Measurements from ENCODE around the gene ZNF638.
A peak's percentile ranks its signal among the peaks of the same experiment; 100 is the strongest.

Gene ZNF638

GRCh38 chr2:71362447-71362846 lies 30.9 kb downstream of the ZNF638 start:
- Histone ChIP-seq H3K9me3 (ENCODE audit: control insufficient read depth, low read length) (no peaks in the 10 kb centered on the region), H3K4me1 (ENCODE audit: control insufficient read depth, insufficient read depth, low read depth, low read length) (no peaks in the 10 kb centered on the region), H3K9ac (ENCODE audit: low read length) (no peak overlapping the region), H2AFZ (ENCODE audit: low read depth, low read length) (no peak overlapping the region), H3K23ac (ENCODE audit: low read length in 2 of 2) (no peak overlapping the region), H4K8ac (ENCODE audit: low read length) (no peak overlapping the region), H2BK120ac (ENCODE audit: low read depth, low read length) (no peak overlapping the region), H3K18ac (ENCODE audit: low read depth in 1 of 2, low read length in 2 of 2) (no peak overlapping the region), H2AK5ac (ENCODE audit: low read length, severe bottlenecking) (no peak overlapping the region), H3K4me3 (ENCODE audit: insufficient read depth in 1 of 2, low read depth in 1 of 2, low read length in 2 of 2) (no peak overlapping the region), H4K91ac (ENCODE audit: low read length) (no peak overlapping the region), H3K79me1 (replicated peaks; ENCODE audit: low read length, poor library complexity, severe bottlenecking) (peaks cover 22% of the 10 kb centered on the region), H3K4me2 (ENCODE audit: low read length, poor library complexity, severe bottlenecking) (no peak overlapping the region), H3K27me3 (ENCODE audit: control insufficient read depth in 1 of 2, insufficient read depth in 1 of 2, low read length in 2 of 2) (no peaks in the 10 kb centered on the region), H3K36me3 (ENCODE audit: control insufficient read depth in 1 of 2, insufficient read depth in 2 of 2, low read depth in 1 of 2, low read length in 2 of 2) (peaks cover 20 to 98% of the 10 kb centered on the region in 2 experiments), H3K27ac (ENCODE audit: low read length, poor library complexity, severe bottlenecking) (no peak overlapping the region), H2BK12ac (ENCODE audit: low read length in 2 of 2) (no peak overlapping the region), H3K4ac (ENCODE audit: low read depth in 1 of 2, low read length in 2 of 2) (no peak overlapping the region), H2BK5ac (ENCODE audit: low read depth, low read length, poor library complexity, severe bottlenecking) (no peak overlapping the region), H2BK15ac (ENCODE audit: low read depth, poor library complexity, severe bottlenecking) (no peak overlapping the region), H3K14ac (ENCODE audit: low read length in 2 of 2) (no peak overlapping the region)
- 100% methylated on average over 2 of the region's 2 CpGs for WGBS
- DNase-seq = no peak

- Histone ChIP-seq H3K27me3 (ENCODE audit: control insufficient read depth in 1 of 2, insufficient read depth in 1 of 2, low read length in 2 of 2) (no peaks in the 10 kb centered on the region), H2BK12ac (ENCODE audit: low read length in 2 of 2) (no peak overlapping the region), H2AK5ac (ENCODE audit: low read length, severe bottlenecking) (no peak overlapping the region), H3K4me1 (ENCODE audit: control insufficient read depth, insufficient read depth, low read depth, low read length) (peaks cover 2% of the 10 kb centered on the region), H2BK5ac (ENCODE audit: low read depth, low read length, poor library complexity, severe bottlenecking) (no peak overlapping the region), H2BK120ac (ENCODE audit: low read depth, low read length) (no peak overlapping the region), H3K4me2 (ENCODE audit: low read length, poor library complexity, severe bottlenecking) (no peak overlapping the region), H3K79me1 (replicated peaks; ENCODE audit: low read length, poor library complexity, severe bottlenecking) (peaks cover 21% of the 10 kb centered on the region), H4K91ac (ENCODE audit: low read length) (no peak overlapping the region), H2BK15ac (ENCODE audit: low read depth, poor library complexity, severe bottlenecking) (no peak overlapping the region), H3K27ac (ENCODE audit: low read length, poor library complexity, severe bottlenecking) (no peak overlapping the region), H3K9me3 (ENCODE audit: control insufficient read depth, low read length) (no peaks in the 10 kb centered on the region), H4K8ac (ENCODE audit: low read length) (no peak overlapping the region), H3K23ac (ENCODE audit: low read length in 2 of 2) (no peak overlapping the region), H2AFZ (ENCODE audit: low read depth, low read length) (no peak overlapping the region), H3K14ac (ENCODE audit: low read length in 2 of 2) (no peak overlapping the region), H3K36me3 (ENCODE audit: control insufficient read depth in 1 of 2, insufficient read depth in 2 of 2, low read depth in 1 of 2, low read length in 2 of 2) (peaks cover 22 to 92% of the 10 kb centered on the region in 2 experiments), H3K9ac (ENCODE audit: low read length) (no peak overlapping the region), H3K4ac (ENCODE audit: low read depth in 1 of 2, low read length in 2 of 2) (no peak overlapping the region), H3K18ac (ENCODE audit: low read depth in 1 of 2, low read length in 2 of 2) (no peak overlapping the region), H3K4me3 (ENCODE audit: insufficient read depth in 1 of 2, low read depth in 1 of 2, low read length in 2 of 2) (no peak overlapping the region)
- no peak for DNase-seq
- WGBS = 100% methylated on average over 2 of the region's 2 CpGs
Measured at GRCh38 chr2:71370015-71370414, 38.4 kb downstream of the ZNF638 start.

- Histone ChIP-seq H3K9me3 (ENCODE audit: control insufficient read depth, low read length) (no peaks in the 10 kb centered on the region), H4K8ac (ENCODE audit: low read length) (no peak overlapping the region), H3K4me3 (ENCODE audit: insufficient read depth in 1 of 2, low read depth in 1 of 2, low read length in 2 of 2) (no peak overlapping the region), H2BK15ac (ENCODE audit: low read depth, poor library complexity, severe bottlenecking) (no peak overlapping the region), H3K27me3 (ENCODE audit: control insufficient read depth in 1 of 2, insufficient read depth in 1 of 2, low read length in 2 of 2) (no peaks in the 10 kb centered on the region), H3K4ac (ENCODE audit: low read depth in 1 of 2, low read length in 2 of 2) (no peak overlapping the region), H4K91ac (ENCODE audit: low read length) (peak overlapping the region; percentile 37), H3K27ac (ENCODE audit: low read length, poor library complexity, severe bottlenecking) (no peak overlapping the region), H3K23ac (ENCODE audit: low read length in 2 of 2) (peak overlapping the region; percentile 50 to 62), H3K9ac (ENCODE audit: low read length) (no peak overlapping the region), H2BK5ac (ENCODE audit: low read depth, low read length, poor library complexity, severe bottlenecking) (no peak overlapping the region), H3K36me3 (ENCODE audit: control insufficient read depth in 1 of 2, insufficient read depth in 2 of 2, low read depth in 1 of 2, low read length in 2 of 2) (peaks cover 15 to 89% of the 10 kb centered on the region in 2 experiments), H2BK12ac (ENCODE audit: low read length in 2 of 2) (no peak overlapping the region), H2BK120ac (ENCODE audit: low read depth, low read length) (no peak overlapping the region), H3K79me1 (replicated peaks; ENCODE audit: low read length, poor library complexity, severe bottlenecking) (peaks cover 22% of the 10 kb centered on the region), H3K18ac (ENCODE audit: low read depth in 1 of 2, low read length in 2 of 2) (no peak overlapping the region), H3K14ac (ENCODE audit: low read length in 2 of 2) (no peak overlapping the region), H3K4me1 (ENCODE audit: control insufficient read depth, insufficient read depth, low read depth, low read length) (peaks cover 4% of the 10 kb centered on the region), H2AK5ac (ENCODE audit: low read length, severe bottlenecking) (no peak overlapping the region), H3K4me2 (ENCODE audit: low read length, poor library complexity, severe bottlenecking) (no peak overlapping the region), H2AFZ (ENCODE audit: low read depth, low read length) (no peak overlapping the region)
- WGBS = 94% methylated on average over 1 of the region's 1 CpG
- no peak for DNase-seq
Measured at GRCh38 chr2:71372042-71372441, 40.5 kb downstream of the ZNF638 start.

- H2BK12ac ChIP-seq (ENCODE audit: low read length in 2 of 2) = no peak overlapping the region
- no peak overlapping the region for H3K14ac ChIP-seq (ENCODE audit: low read length in 2 of 2)
- no peak overlapping the region for H2AFZ ChIP-seq (ENCODE audit: low read depth, low read length)
- H3K9me3 ChIP-seq (ENCODE audit: control insufficient read depth, low read length) = no peaks in the 10 kb centered on the region
- H3K9ac ChIP-seq (ENCODE audit: low read length) = no peak overlapping the region
- H3K4me3 ChIP-seq (ENCODE audit: insufficient read depth in 1 of 2, low read depth in 1 of 2, low read length in 2 of 2) = no peak overlapping the region
- DNase-seq = peak; percentile 63
- no peak overlapping the region for H2AK5ac ChIP-seq (ENCODE audit: low read length, severe bottlenecking)
- no peak overlapping the region for H3K27ac ChIP-seq (ENCODE audit: low read length, poor library complexity, severe bottlenecking)
- H3K4ac ChIP-seq (ENCODE audit: low read depth in 1 of 2, low read length in 2 of 2) = no peak overlapping the region
- H3K4me1 ChIP-seq (ENCODE audit: control insufficient read depth, insufficient read depth, low read depth, low read length) = peaks cover 3% of the 10 kb centered on the region
- H3K23ac ChIP-seq (ENCODE audit: low read length in 2 of 2) = no peak overlapping the region
- 81% methylated on average over 4 of the region's 4 CpGs for WGBS
- H3K79me1 ChIP-seq (replicated peaks; ENCODE audit: low read length, poor library complexity, severe bottlenecking) = peaks cover 13% of the 10 kb centered on the region
- no peak overlapping the region for H2BK15ac ChIP-seq (ENCODE audit: low read depth, poor library complexity, severe bottlenecking)
- H3K27me3 ChIP-seq (ENCODE audit: control insufficient read depth in 1 of 2, insufficient read depth in 1 of 2, low read length in 2 of 2) = no peaks in the 10 kb centered on the region
- H3K4me2 ChIP-seq (ENCODE audit: low read length, poor library complexity, severe bottlenecking) = no peak overlapping the region
- peaks cover 6 to 85% of the 10 kb centered on the region in 2 experiments for H3K36me3 ChIP-seq (ENCODE audit: control insufficient read depth in 1 of 2, insufficient read depth in 2 of 2, low read depth in 1 of 2, low read length in 2 of 2)
- H3K18ac ChIP-seq (ENCODE audit: low read depth in 1 of 2, low read length in 2 of 2) = no peak overlapping the region
- no peak overlapping the region for H4K91ac ChIP-seq (ENCODE audit: low read length)
- H2BK120ac ChIP-seq (ENCODE audit: low read depth, low read length) = no peak overlapping the region
- no peak overlapping the region for H4K8ac ChIP-seq (ENCODE audit: low read length)
- no peak overlapping the region for H2BK5ac ChIP-seq (ENCODE audit: low read depth, low read length, poor library complexity, severe bottlenecking)
Measured at GRCh38 chr2:71379086-71379485, 47.5 kb downstream of the ZNF638 start.
